Keratinocyte (primary cell): ENCODE results near the gene GLDC. TPM values are rescaled to one million over a fixed set of nuclear protein-coding genes. Genes with fewer than 3 reads are reported as not detected.
A peak's percentile ranks its signal among the peaks of the same experiment; 100 is the strongest.

Experiments
- DNase-seq: peaks from one replicate; pipeline ENCODE4 v3.0.0-alpha.2; 2011; ENCODE audit warnings: low read depth, missing footprints, low spot score
- FAIRE-seq: peaks from 2 replicates; lab custom pipeline; 2011; peaks lifted over from hg19 to GRCh38; lab: Jason Lieb, UNC
- H2AFZ ChIP-seq: 2 replicates; pipeline ENCODE4 v1.6.0; 2012; ENCODE audit warnings: low read length, control low read depth, inconsistent platforms; ENCODE audit not compliant: control insufficient read depth
- H3K27ac ChIP-seq: 2 replicates; pipeline ENCODE4 v1.5.1; 2011; ENCODE audit warnings: low read length; ENCODE audit not compliant: control insufficient read depth, insufficient read depth
- H3K27me3 ChIP-seq: 3 replicates; pipeline ENCODE4 v1.6.0; 2011; ENCODE audit warnings: low read length; ENCODE audit not compliant: control insufficient read depth, insufficient read depth; ENCODE audit errors: extremely low read depth
- H3K36me3 ChIP-seq, 2 experiments: 2 replicates in 1 of 2; 3 replicates in 1 of 2; pipeline ENCODE4 v1.5.1; 2011; ENCODE audit warnings: low read length in 2 of 2, mild to moderate bottlenecking in 1 of 2; ENCODE audit not compliant: control insufficient read depth in 2 of 2, insufficient read depth in 2 of 2; ENCODE audit errors: extremely low read depth in 1 of 2
- H3K4me1 ChIP-seq: 3 replicates; pipeline ENCODE4 v1.5.1; 2011; ENCODE audit warnings: low read length; ENCODE audit not compliant: control insufficient read depth, insufficient read depth; ENCODE audit errors: extremely low read depth
- H3K4me2 ChIP-seq: 3 replicates; pipeline ENCODE4 v1.6.0; 2011; ENCODE audit warnings: low read depth, low read length; ENCODE audit not compliant: control insufficient read depth, insufficient read depth; ENCODE audit errors: extremely low read depth
- H3K4me3 ChIP-seq, 3 experiments: fragments of 200-600 bp in 1 of 3; sonication (generic) in 1 of 3; 2 replicates in 2 of 3; 3 replicates in 1 of 3; pipeline ENCODE4 v1.5.1; 2011 to 2016; ENCODE audit warnings: low read length in 3 of 3, mild to moderate bottlenecking in 3 of 3, control low read depth in 2 of 3, inconsistent platforms in 1 of 3, low read depth in 1 of 3, mixed read lengths in 1 of 3, mixed run types in 1 of 3, moderate library complexity in 1 of 3; ENCODE audit not compliant: control insufficient read depth in 2 of 3, insufficient read depth in 2 of 3; ENCODE audit errors: extremely low read depth in 1 of 3
- H3K79me2 ChIP-seq: 2 replicates; pipeline ENCODE4 v1.6.0; 2012; ENCODE audit warnings: low read length; ENCODE audit not compliant: control insufficient read depth, insufficient read depth
- H3K9ac ChIP-seq: 3 replicates; pipeline ENCODE4 v1.6.0; 2011; ENCODE audit warnings: low read length; ENCODE audit not compliant: control insufficient read depth, insufficient read depth; ENCODE audit errors: extremely low read depth
- H3K9me1 ChIP-seq: 3 replicates; pipeline ENCODE4 v1.6.0; 2011; ENCODE audit warnings: low read length; ENCODE audit not compliant: control insufficient read depth, insufficient read depth; ENCODE audit errors: extremely low read depth
- H3K9me3 ChIP-seq: 2 replicates; pipeline ENCODE4 v1.5.1; 2012; ENCODE audit warnings: low read depth, low read length; ENCODE audit not compliant: control insufficient read depth
- H4K20me1 ChIP-seq: 3 replicates; pipeline ENCODE4 v1.6.0; 2011; ENCODE audit warnings: low read length; ENCODE audit not compliant: control insufficient read depth, insufficient read depth; ENCODE audit errors: extremely low read depth
- EZH2 ChIP-seq: IDR thresholded peaks from one replicate; pipeline ENCODE4 v1.6.1; 2012; ENCODE audit warnings: inconsistent platforms, mild to moderate bottlenecking, low read length, moderate library complexity
- dilution Hi-C: fragments of 300-500 bp; cut with MboI; formaldehyde crosslinking; loops from one replicate; pipeline ENCODE4 v1.7.0; 2020; ENCODE audit warnings: low sequenced_read_pairs; ENCODE audit not compliant: extremely low pct_ligation_motif_present
- polyA plus RNA-seq, 5 experiments: library from polyadenylated mRNA; depleted of rRNA in 3 of 5; stranded (reverse) in 3 of 5; stranded (forward) in 1 of 5; unstranded in 1 of 5; fragments of >200 nt; gene quantifications; 1 replicate in 1 of 5; 2 replicates in 3 of 5; 3 replicates in 1 of 5; pipeline versions ENCODE4 v1.2.1 to v1.2.3, GENCODE V29; 2011 to 2012; ENCODE audit warnings: missing spikeins in 2 of 5, low read depth in 1 of 5, low replicate concordance in 1 of 5
- TF ChIP-seq, protein P1 (sequence below), 3 experiments: IDR thresholded peaks in 1 of 3; conservative IDR thresholded peaks in 1 of 3; optimal IDR thresholded peaks in 1 of 3; 2 replicates in 2 of 3; 3 replicates in 1 of 3; pipeline versions ENCODE3 to v1.5.1; 2011; ENCODE audit warnings: low read length in 3 of 3, mild to moderate bottlenecking in 3 of 3, moderate library complexity in 2 of 3, control low read depth in 1 of 3, inconsistent platforms in 1 of 3; ENCODE audit not compliant: insufficient read depth in 2 of 3; ENCODE audit errors: extremely low read depth in 1 of 3

Gene GLDC
- polyA plus RNA-seq, 1 donor (not counting 4 experiments of a cell fraction or from before 2014, with no cell fraction given), result 0.69 TPM

DNA sequence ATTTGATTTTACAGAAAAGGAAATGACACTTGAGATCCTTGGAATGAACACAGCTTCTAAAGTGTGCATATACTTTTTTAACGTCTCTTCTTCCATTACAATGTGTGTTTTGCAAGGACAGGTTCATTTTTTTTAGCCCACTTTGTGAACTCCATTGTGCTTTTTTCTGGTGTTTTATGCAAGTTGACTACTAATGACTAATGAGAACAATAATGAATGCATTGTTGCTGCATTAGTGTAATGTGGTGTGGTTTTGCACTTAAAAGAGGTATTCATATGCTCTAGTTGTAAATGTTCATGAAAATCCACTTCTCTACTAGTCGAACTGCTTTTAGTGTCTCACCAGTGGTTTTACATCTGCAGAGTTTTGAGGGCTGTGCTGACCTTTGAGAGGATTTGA is 139.0 kb downstream of the GLDC start:
- H3K27me3 ChIP-seq, result no peaks in the 10 kb centered on the region
- H3K27ac ChIP-seq, result peak overlapping the region; percentile 17
- FAIRE-seq (peak; percentile 90), DNase-seq (peak; percentile 42)
- H3K36me3 ChIP-seq, result peaks cover 3 to 20% of the 10 kb centered on the region in 2 experiments
- H3K79me2 ChIP-seq, result no peaks in the 10 kb centered on the region
- TF ChIP-seq, protein P1, sequence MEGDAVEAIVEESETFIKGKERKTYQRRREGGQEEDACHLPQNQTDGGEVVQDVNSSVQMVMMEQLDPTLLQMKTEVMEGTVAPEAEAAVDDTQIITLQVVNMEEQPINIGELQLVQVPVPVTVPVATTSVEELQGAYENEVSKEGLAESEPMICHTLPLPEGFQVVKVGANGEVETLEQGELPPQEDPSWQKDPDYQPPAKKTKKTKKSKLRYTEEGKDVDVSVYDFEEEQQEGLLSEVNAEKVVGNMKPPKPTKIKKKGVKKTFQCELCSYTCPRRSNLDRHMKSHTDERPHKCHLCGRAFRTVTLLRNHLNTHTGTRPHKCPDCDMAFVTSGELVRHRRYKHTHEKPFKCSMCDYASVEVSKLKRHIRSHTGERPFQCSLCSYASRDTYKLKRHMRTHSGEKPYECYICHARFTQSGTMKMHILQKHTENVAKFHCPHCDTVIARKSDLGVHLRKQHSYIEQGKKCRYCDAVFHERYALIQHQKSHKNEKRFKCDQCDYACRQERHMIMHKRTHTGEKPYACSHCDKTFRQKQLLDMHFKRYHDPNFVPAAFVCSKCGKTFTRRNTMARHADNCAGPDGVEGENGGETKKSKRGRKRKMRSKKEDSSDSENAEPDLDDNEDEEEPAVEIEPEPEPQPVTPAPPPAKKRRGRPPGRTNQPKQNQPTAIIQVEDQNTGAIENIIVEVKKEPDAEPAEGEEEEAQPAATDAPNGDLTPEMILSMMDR (optimal IDR thresholded peaks at IDR 0.05 in 1 of 3, IDR thresholded peaks at IDR 0.05 in 1 of 3, conservative IDR thresholded peaks at IDR 0.05 in 1 of 3; ENCODE audit: extremely low read depth in 1 of 3, insufficient read depth in 2 of 3, low read length in 3 of 3), result no peak
- TF ChIP-seq EZH2, result no peak
- H4K20me1 ChIP-seq, result no peaks in the 10 kb centered on the region
- H3K9me1 ChIP-seq, result no peaks in the 10 kb centered on the region
- H2AFZ ChIP-seq, result no peak overlapping the region
- H3K9me3 ChIP-seq, result no peaks in the 10 kb centered on the region
- H3K4me3 ChIP-seq, result no peak overlapping the region
- peaks cover 15% of the 10 kb centered on the region for H3K4me1 ChIP-seq
- no peak overlapping the region for H3K4me2 ChIP-seq
- dilution Hi-C loops, result no loop called here
- no peak overlapping the region for H3K9ac ChIP-seq

DNA sequence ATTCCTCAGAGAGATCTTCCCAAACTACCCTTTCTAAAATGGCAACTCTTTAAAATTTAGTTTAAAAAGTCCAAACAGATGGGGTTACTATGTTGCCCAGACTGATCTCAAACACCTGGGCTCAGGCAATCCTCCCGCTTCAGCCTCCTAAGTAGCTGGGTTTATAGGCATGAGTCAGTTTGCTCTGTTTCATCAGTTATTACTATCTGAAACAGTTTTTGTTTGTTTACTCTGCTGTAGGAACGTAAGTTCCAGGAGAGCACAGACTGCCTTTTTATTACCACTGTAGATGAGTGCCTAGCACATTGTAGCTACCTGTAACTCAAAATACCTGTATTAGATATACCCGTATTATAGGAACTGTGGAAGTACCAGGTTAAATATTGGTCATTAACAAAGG is 143.1 kb downstream of the GLDC start:
- Histone ChIP-seq H3K9me1 (no peaks in the 10 kb centered on the region), H4K20me1 (no peaks in the 10 kb centered on the region), H3K4me2 (no peak overlapping the region), H3K79me2 (no peaks in the 10 kb centered on the region), H3K27me3 (no peaks in the 10 kb centered on the region), H3K36me3 (peaks cover 3 to 24% of the 10 kb centered on the region in 2 experiments), H3K27ac (no peak overlapping the region), H3K9me3 (no peaks in the 10 kb centered on the region), H3K4me1 (peaks cover 29% of the 10 kb centered on the region), H2AFZ (no peak overlapping the region), H3K9ac (no peak overlapping the region), H3K4me3 (no peak overlapping the region)
- DNase-seq (no peak), FAIRE-seq (peak; percentile 5)
- TF ChIP-seq EZH2, result no peak
- TF ChIP-seq, protein P1 (optimal IDR thresholded peaks at IDR 0.05 in 1 of 3, IDR thresholded peaks at IDR 0.05 in 1 of 3, conservative IDR thresholded peaks at IDR 0.05 in 1 of 3; ENCODE audit: extremely low read depth in 1 of 3, insufficient read depth in 2 of 3, low read length in 3 of 3), result no peak
- dilution Hi-C loops, result no loop called here
